DND-41 (cell line): Measurements from ENCODE around the gene ZNF845.
"Not testable (repeated sequence)": the region's sequence is repeated elsewhere in the genome, so short reads cannot be mapped to it uniquely, and the experiment has no call there.

ENCODE experiments used
- ATAC-seq: fragments of 200-7000 bp; cut with Tn5 transposase; 3 replicates; pipeline ENCODE4 v1.9.1; 2021; ENCODE audit warnings: low read depth; ENCODE audit not compliant: insufficient read depth
- DNase-seq: peaks from one replicate; pipeline ENCODE4 v3.0.0-alpha.2; 2020
- H2AFZ ChIP-seq: 2 replicates; pipeline ENCODE4 v1.6.0; 2012; ENCODE audit warnings: low read depth, low read length
- H3K27ac ChIP-seq: 2 replicates; pipeline ENCODE4 v1.5.1; 2012; ENCODE audit warnings: low read length, inconsistent platforms
- H3K27me3 ChIP-seq: fragments of 200-600 bp; sonication (generic); 2 replicates; pipeline ENCODE4 v1.6.0; 2012; ENCODE audit warnings: low read length, mild to moderate bottlenecking, inconsistent platforms; ENCODE audit not compliant: insufficient read depth, poor library complexity
- H3K36me3 ChIP-seq: 2 replicates; pipeline ENCODE4 v1.5.1; 2012; ENCODE audit warnings: low read length, inconsistent platforms; ENCODE audit not compliant: insufficient read depth
- H3K4me1 ChIP-seq: 2 replicates; pipeline ENCODE4 v1.5.1; 2012; ENCODE audit warnings: mild to moderate bottlenecking, low read length; ENCODE audit not compliant: insufficient read depth
- H3K4me2 ChIP-seq: 2 replicates; pipeline ENCODE4 v1.6.0; 2012; ENCODE audit warnings: mild to moderate bottlenecking, moderate library complexity, low read length, inconsistent platforms; ENCODE audit not compliant: insufficient read depth
- H3K4me3 ChIP-seq, 2 experiments: fragments of 200-600 bp in 1 of 2; shearing (Covaris generic) in 1 of 2; 2 replicates each; pipeline ENCODE4 v1.5.1; 2012 to 2016; ENCODE audit warnings: inconsistent platforms in 2 of 2, low read length in 2 of 2, mild to moderate bottlenecking in 2 of 2, low read depth in 1 of 2, moderate library complexity in 1 of 2
- H3K79me2 ChIP-seq: 2 replicates; pipeline ENCODE4 v1.6.0; 2012; ENCODE audit warnings: low read length, inconsistent platforms; ENCODE audit not compliant: insufficient read depth
- H3K9ac ChIP-seq: 2 replicates; pipeline ENCODE4 v1.6.0; 2012; ENCODE audit warnings: low read depth, mild to moderate bottlenecking, inconsistent platforms, low read length, moderate library complexity
- H3K9me3 ChIP-seq: 2 replicates; pipeline ENCODE4 v1.5.1; 2012; ENCODE audit warnings: low read length, moderate library complexity, mild to moderate bottlenecking, inconsistent platforms; ENCODE audit not compliant: insufficient read depth, severe bottlenecking
- H4K20me1 ChIP-seq: 2 replicates; pipeline ENCODE4 v1.6.0; 2012; ENCODE audit warnings: low read length; ENCODE audit not compliant: insufficient read depth
- CTCF ChIP-seq: IDR thresholded peaks from 2 replicates; pipeline ENCODE4 v1.5.1; 2012; ENCODE audit warnings: borderline replicate concordance, low read length, moderate library complexity, mild to moderate bottlenecking; ENCODE audit not compliant: poor library complexity, severe bottlenecking; ENCODE audit errors: extremely low read depth
- EZH2 ChIP-seq: IDR thresholded peaks from 3 replicates; pipeline ENCODE4 v1.6.1; 2012; ENCODE audit warnings: borderline replicate concordance, low read depth, mild to moderate bottlenecking, moderate library complexity, low read length, inconsistent platforms; ENCODE audit not compliant: severe bottlenecking

ZNF845 gene

DNA sequence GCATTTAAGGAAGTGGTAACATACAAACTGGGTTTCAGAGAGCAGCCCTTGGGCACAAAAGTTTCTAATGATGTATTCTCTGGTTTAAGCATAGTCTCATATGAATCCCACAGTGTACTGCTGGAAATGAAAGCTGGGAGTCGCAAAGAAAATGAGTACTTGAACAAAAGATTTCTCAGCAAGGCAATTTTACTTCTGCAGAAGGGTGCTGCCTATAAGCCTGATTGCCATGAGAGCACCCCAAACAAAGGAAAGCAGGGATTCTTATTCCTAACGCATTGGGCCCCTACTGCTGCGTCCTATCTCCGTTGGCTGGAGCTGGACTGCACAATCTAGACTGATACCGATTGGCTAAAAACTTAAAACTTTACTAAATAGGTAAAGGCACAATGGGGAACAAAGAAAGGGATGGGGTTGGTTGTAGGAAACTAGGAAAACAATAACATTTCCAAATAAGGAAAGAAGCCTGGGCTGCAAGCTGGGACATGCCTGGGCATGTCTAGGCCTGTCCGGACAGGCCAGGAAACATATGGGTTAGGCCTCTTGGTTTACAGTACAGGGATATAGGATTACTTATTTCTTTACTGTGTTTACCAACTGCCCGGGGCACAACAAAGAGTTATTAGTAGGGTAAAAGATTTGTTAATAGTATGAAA lies 38.6 kb upstream of the ZNF845 start:
- Histone ChIP-seq H3K79me2 (no peaks in the 10 kb centered on the region), H3K4me1 (no peaks in the 10 kb centered on the region), H3K9me3 (peaks cover 19% of the 10 kb centered on the region), H4K20me1 (no peaks in the 10 kb centered on the region), H3K27me3 (no peaks in the 10 kb centered on the region), H3K4me3 (no peak overlapping the region), H3K4me2 (no peak overlapping the region), H3K27ac (no peak overlapping the region), H3K36me3 (no peaks in the 10 kb centered on the region), H3K9ac (no peak overlapping the region), H2AFZ (no peak overlapping the region)
- ATAC-seq (no peak), DNase-seq (no peak)
- TF ChIP-seq EZH2 (no peak), CTCF (no peak)

DNA sequence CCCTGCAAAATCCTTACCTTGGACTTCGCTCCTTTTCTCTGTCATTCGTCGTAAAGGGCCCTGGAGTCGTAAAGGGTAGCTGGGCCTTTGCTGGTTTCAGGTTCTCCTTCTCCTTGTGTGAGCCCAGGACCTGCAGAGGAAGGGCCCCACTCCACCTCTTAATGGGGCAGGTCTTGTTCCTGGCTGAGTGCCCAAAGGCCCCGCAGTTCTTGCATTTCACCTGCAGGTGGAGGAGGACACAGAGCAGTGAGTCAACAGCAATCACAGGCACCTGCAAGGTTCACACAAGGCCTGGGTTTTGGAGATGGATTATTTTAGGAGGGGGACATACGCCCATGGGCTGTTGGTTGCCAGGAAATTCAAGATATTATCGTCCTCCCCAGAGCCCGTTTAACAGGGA lies 32.2 kb upstream of the ZNF845 start:
- not testable (repeated sequence) for H3K4me1 ChIP-seq, H3K9me3 ChIP-seq, H2AFZ ChIP-seq, H4K20me1 ChIP-seq, H3K4me3 ChIP-seq, H3K27ac ChIP-seq, H3K4me2 ChIP-seq, H3K36me3 ChIP-seq, H3K27me3 ChIP-seq, H3K79me2 ChIP-seq, H3K9ac ChIP-seq
- DNase-seq (peak; percentile 49), ATAC-seq (peak; percentile 66)

GRCh38 chr19:53308339-53308811 lies 25.2 kb upstream of the ZNF845 start:
- H3K4me1 ChIP-seq, result peaks cover 9% of the 10 kb centered on the region; the same call in 1 of the 2 replicates
- peak overlapping the region; percentile 77 for H3K4me2 ChIP-seq
- H3K79me2 ChIP-seq, result no peaks in the 10 kb centered on the region
- H2AFZ ChIP-seq, result peak overlapping the region; percentile 81
- H3K9ac ChIP-seq, result peak overlapping the region; percentile 43; the same call in 1 of the 2 replicates
- no peaks in the 10 kb centered on the region for H3K36me3 ChIP-seq
- TF ChIP-seq CTCF (peak; percentile 78), EZH2 (no peak)
- H4K20me1 ChIP-seq, result no peaks in the 10 kb centered on the region
- peaks cover 19% of the 10 kb centered on the region for H3K27me3 ChIP-seq
- H3K9me3 ChIP-seq, result no peaks in the 10 kb centered on the region
- peak overlapping the region in 1 of 2 experiments; percentile 53; a peak in 2 of 4 replicates for H3K4me3 ChIP-seq
- DNase-seq (peak; percentile 61), ATAC-seq (peak; percentile 80)
- no peak overlapping the region for H3K27ac ChIP-seq

DNA sequence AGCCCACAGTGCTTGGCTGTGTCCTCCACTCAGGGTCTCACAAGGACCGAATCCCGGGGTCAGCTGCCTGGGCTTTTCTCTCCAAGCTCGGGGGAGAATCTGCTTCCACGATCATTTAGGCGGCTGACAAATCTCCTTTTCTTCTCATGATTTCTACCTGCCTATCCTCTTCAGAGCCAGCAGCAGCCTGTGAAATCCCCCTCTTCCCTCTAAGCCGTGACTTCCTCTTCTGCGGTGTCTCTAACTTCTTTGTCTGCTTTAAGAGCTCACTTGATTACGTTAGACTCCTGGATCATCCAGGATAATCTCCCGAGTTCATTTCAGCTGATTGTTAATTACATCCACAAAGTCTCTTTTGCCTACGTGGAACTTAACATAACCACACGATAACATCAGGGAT lies 22.5 kb upstream of the ZNF845 start:
- DNase-seq (no peak), ATAC-seq (no peak)
- Histone ChIP-seq H3K27me3 (peaks cover 19% of the 10 kb centered on the region), H3K9ac (no peak overlapping the region), H3K27ac (no peak overlapping the region), H3K36me3 (no peaks in the 10 kb centered on the region), H2AFZ (no peak overlapping the region), H4K20me1 (no peaks in the 10 kb centered on the region), H3K4me1 (peaks cover 9% of the 10 kb centered on the region; the same call in 1 of the 2 replicates), H3K4me2 (no peak overlapping the region), H3K4me3 (no peak overlapping the region), H3K79me2 (no peaks in the 10 kb centered on the region), H3K9me3 (no peaks in the 10 kb centered on the region)
- TF ChIP-seq CTCF (no peak), EZH2 (no peak)
